Kidney epithelial cell (primary cell): ENCODE results near the gene SPINT2. TPM values are rescaled to one million over a fixed set of nuclear protein-coding genes. Genes with fewer than 3 reads are reported as not detected.
A peak's percentile ranks its signal among the peaks of the same experiment; 100 is the strongest.

ENCODE experiments used
- DNase-seq: peaks from one replicate; pipeline ENCODE4 v3.0.0-alpha.2; 2010; ENCODE audit warnings: low read depth
- H3K27me3 ChIP-seq: 2 replicates; pipeline ENCODE4 v1.6.0; 2011; ENCODE audit warnings: low read length; ENCODE audit not compliant: control insufficient read depth, insufficient read depth
- H3K36me3 ChIP-seq: 2 replicates; pipeline ENCODE4 v1.5.1; 2011; ENCODE audit warnings: low read length; ENCODE audit not compliant: control insufficient read depth, insufficient read depth
- H3K4me3 ChIP-seq: 2 replicates; pipeline ENCODE4 v1.5.1; 2011; ENCODE audit warnings: low read depth, mild to moderate bottlenecking, control low read depth, low read length
- CTCF ChIP-seq: IDR thresholded peaks from 2 replicates; pipeline ENCODE4 v1.5.1; 2011; ENCODE audit warnings: mild to moderate bottlenecking, moderate library complexity, low read length, control low read depth, inconsistent platforms; ENCODE audit not compliant: insufficient read depth, poor library complexity, severe bottlenecking
- total RNA-seq: library from RNA; depleted of rRNA; stranded (reverse); fragments of >200 nt; gene quantifications from 2 replicates; pipeline ENCODE4 v1.2.3, GENCODE V29; 2015

The SPINT2 gene
- total RNA-seq, 1 donor from 2014 or later: 591 TPM

GRCh38 chr19:38315657-38316476, 51.5 kb downstream of the SPINT2 start, which contains the start of gene YIF1B:
TSS of gene YIF1B (minus strand) at chr19:38315947. CDS start at chr19:38315917, 30 bp downstream.
- TF ChIP-seq CTCF: no peak
- Histone ChIP-seq H3K27me3 (no peaks in the 10 kb centered on the region), H3K4me3 (peak within 1 kb of the TSS; percentile 86), H3K36me3 (no peaks in the 10 kb centered on the region)
- DNase-seq: peak; percentile 90

GRCh38 chr19:38316477-38317067, 52.2 kb downstream of the SPINT2 start:
- TF ChIP-seq CTCF: no peak
- H3K4me3 ChIP-seq: peak overlapping the region; percentile 33
- H3K27me3 ChIP-seq: no peaks in the 10 kb centered on the region
- no peaks in the 10 kb centered on the region for H3K36me3 ChIP-seq
- no peak for DNase-seq

GRCh38 chr19:38317104-38317612, 52.8 kb downstream of the SPINT2 start:
- no peak for DNase-seq
- Histone ChIP-seq H3K4me3 (no peak overlapping the region), H3K27me3 (no peaks in the 10 kb centered on the region), H3K36me3 (no peaks in the 10 kb centered on the region)
- no peak for TF ChIP-seq CTCF

GRCh38 chr19:38318660-38319059, 54.3 kb downstream of the SPINT2 start:
- no peaks in the 10 kb centered on the region for H3K27me3 ChIP-seq
- DNase-seq: no peak
- H3K4me3 ChIP-seq: no peak overlapping the region
- H3K36me3 ChIP-seq: no peaks in the 10 kb centered on the region
- no peak for TF ChIP-seq CTCF

GRCh38 chr19:38319421-38320258, 55.3 kb downstream of the SPINT2 start, which contains the start of gene KCNK6:
TSS of gene KCNK6 (plus strand) at chr19:38319845. CDS start at chr19:38319951, 106 bp downstream.
- Histone ChIP-seq H3K36me3 (no peaks in the 10 kb centered on the region), H3K27me3 (no peaks in the 10 kb centered on the region), H3K4me3 (peak within 1 kb of the TSS; percentile 51)
- DNase-seq: no peak
- TF ChIP-seq CTCF: no peak
